Activated naive CD4-positive, alpha-beta T cell treated with anti-CD3 and anti-CD28 coated beads, Interleukin-2, amount 10 ng/mL, durations not matched to agents 5 hours and 36 hours (primary cell): ENCODE results near the gene TMCO1. TPM values are rescaled to one million over a fixed set of nuclear protein-coding genes. Genes with fewer than 3 reads are reported as not detected.

ENCODE experiments used
- total RNA-seq, 2 experiments: library from RNA; stranded (reverse); gene quantifications; one replicate each; pipeline ENCODE4 v1.2.3, GENCODE V29; 2021

The TMCO1 gene
- 10 to 100 TPM; 87.2 to 90.9 TPM for total RNA-seq

GRCh38 chr1:165768513-165769394, at the start of gene TMCO1:
TSS of gene TMCO1 (minus strand) at chr1:165768868. CDS start at chr1:165768751, 117 bp downstream.

GRCh38 chr1:165697881-165698760, 70.5 kb downstream of the TMCO1 start, which contains the start of gene ALDH9A1:
TSS of gene ALDH9A1 (minus strand) at chr1:165698562. CDS start at chr1:165698558, 4 bp downstream.

Other genes with a start within 250 kb of the TMCO1 start
- not detected for gene LRRC52, start 224.9 kb downstream of the TMCO1 start, total RNA-seq
- gene MGST3, start 137.6 kb downstream of the TMCO1 start, total RNA-seq, result 10 to 100 TPM; 33.5 to 34.0 TPM
- 10 to 100 TPM; 45.0 to 45.8 TPM for gene ALDH9A1, start 70.3 kb downstream of the TMCO1 start, total RNA-seq
- gene UCK2, start 58.7 kb upstream of the TMCO1 start, total RNA-seq, result 10 to 100 TPM; 16.9 TPM